Measurements from ENCODE around the gene VAV2. TPM values are rescaled to one million over a fixed set of nuclear protein-coding genes. Genes with fewer than 3 reads are reported as not detected.

Gene VAV2
- polyA plus RNA-seq, 2 of the 4 experiments (the other 2 are of a cell fraction): 9.8 to 21.4 TPM

DNA sequence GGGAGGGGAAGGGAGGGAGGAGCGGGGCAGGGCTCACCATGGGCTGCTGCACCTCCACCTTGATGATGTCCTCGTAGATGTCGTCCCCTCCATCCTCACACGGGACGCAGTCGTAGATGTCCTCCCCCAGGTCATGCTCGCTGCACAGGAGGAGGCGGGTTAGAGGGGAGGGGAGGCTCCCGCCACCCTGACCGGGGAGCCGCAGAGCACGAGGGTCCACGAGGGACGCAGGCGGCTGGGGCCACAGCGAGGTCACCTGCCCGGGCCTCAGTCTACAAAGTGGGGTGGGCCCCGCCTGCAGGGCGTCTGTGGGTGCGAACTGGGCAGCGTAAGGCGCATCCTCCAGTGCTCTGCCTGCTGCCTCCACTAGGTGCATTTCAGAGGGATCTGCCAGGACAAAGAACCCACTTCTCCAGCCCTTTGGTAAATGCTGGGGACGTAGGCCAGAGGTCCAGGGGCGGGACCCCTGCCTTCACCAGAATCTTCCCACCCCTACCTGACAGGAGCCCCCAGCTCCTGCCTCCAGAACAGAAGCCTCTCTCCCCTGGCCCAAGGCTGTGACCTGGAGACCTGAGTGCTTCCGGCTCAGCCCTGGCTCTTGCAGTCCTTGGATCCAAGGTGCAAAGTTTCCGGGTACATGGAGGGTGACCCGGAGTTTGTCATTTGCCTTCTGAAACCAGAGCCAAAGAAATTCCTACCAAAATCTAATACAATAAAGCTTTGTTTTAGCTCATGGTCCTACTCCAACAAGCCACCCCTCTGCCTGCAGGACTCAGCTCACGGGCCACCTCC is 179.9 kb downstream of the VAV2 start:
- Histone ChIP-seq H3K9me3 (no peaks in the 10 kb centered on the region), H3K4me2 (no peak overlapping the region), H3K4me1 (no peaks in the 10 kb centered on the region), H3K4me3 (no peak overlapping the region), H3K27ac (no peak overlapping the region)
- ChIA-PET CTCF (interaction anchor here (1.0 to 5.0 kb wide), 5 partner anchors 19 to 183 kb away, joined by 3 to 21 read pairs (median 4); no protein-coding TSS in a partner anchor), POLR2A (no interaction called here)
- 0 out of 6 replicates have a peak, but pooled peaks of 1 of the 2 experiments have one; percentile 25 for ATAC-seq
- 94% methylated on average over 13 of the region's 28 CpGs for WGBS (ENCODE audit: missing lambda C conversion rate)
- DNase-seq (ENCODE audit: low read depth in 1 of 2, low spot score in 1 of 2): no peak
- TF ChIP-seq ZSCAN20 (CRISPR knock-in tag; IDR thresholded peaks at IDR 0.05): no peak
- no peak for TF ChIP-seq JUNB (IDR thresholded peaks at IDR 0.05)
- no peak for TF ChIP-seq RAD21 (conservative IDR thresholded peaks at IDR 0.05 in 1 of 2, IDR thresholded peaks at IDR 0.05 in 1 of 2)
- no peak for TF ChIP-seq HOXB13 (CRISPR knock-in tag; IDR thresholded peaks at IDR 0.05; ENCODE audit: low read depth)
- no peak for TF ChIP-seq EHMT2 (IDR thresholded peaks at IDR 0.05; ENCODE audit: low read depth)
- no peak for TF ChIP-seq BHLHE40 (IDR thresholded peaks at IDR 0.05; ENCODE audit: low read depth, low read length)
- TF ChIP-seq GATA3 (IDR thresholded peaks at IDR 0.05; ENCODE audit: borderline replicate concordance): no peak
- TF ChIP-seq, protein P1, sequence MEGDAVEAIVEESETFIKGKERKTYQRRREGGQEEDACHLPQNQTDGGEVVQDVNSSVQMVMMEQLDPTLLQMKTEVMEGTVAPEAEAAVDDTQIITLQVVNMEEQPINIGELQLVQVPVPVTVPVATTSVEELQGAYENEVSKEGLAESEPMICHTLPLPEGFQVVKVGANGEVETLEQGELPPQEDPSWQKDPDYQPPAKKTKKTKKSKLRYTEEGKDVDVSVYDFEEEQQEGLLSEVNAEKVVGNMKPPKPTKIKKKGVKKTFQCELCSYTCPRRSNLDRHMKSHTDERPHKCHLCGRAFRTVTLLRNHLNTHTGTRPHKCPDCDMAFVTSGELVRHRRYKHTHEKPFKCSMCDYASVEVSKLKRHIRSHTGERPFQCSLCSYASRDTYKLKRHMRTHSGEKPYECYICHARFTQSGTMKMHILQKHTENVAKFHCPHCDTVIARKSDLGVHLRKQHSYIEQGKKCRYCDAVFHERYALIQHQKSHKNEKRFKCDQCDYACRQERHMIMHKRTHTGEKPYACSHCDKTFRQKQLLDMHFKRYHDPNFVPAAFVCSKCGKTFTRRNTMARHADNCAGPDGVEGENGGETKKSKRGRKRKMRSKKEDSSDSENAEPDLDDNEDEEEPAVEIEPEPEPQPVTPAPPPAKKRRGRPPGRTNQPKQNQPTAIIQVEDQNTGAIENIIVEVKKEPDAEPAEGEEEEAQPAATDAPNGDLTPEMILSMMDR (IDR thresholded peaks at IDR 0.05): no peak
- no peak for TF ChIP-seq HOXB5 (CRISPR knock-in tag; IDR thresholded peaks at IDR 0.05)
- TF ChIP-seq, protein P2, sequence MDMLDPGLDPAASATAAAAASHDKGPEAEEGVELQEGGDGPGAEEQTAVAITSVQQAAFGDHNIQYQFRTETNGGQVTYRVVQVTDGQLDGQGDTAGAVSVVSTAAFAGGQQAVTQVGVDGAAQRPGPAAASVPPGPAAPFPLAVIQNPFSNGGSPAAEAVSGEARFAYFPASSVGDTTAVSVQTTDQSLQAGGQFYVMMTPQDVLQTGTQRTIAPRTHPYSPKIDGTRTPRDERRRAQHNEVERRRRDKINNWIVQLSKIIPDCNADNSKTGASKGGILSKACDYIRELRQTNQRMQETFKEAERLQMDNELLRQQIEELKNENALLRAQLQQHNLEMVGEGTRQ (IDR thresholded peaks at IDR 0.05): no peak
- TF ChIP-seq FOSB (CRISPR knock-in tag; IDR thresholded peaks at IDR 0.05): no peak
- no peak for TF ChIP-seq ZC3H11A (IDR thresholded peaks at IDR 0.05)
- no peak for TF ChIP-seq HEYL (CRISPR knock-in tag; IDR thresholded peaks at IDR 0.05)
- TF ChIP-seq, protein P3, sequence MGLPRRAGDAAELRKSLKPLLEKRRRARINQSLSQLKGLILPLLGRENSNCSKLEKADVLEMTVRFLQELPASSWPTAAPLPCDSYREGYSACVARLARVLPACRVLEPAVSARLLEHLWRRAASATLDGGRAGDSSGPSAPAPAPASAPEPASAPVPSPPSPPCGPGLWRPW (IDR thresholded peaks at IDR 0.05): no peak
- FAIRE-seq: no peak

DNA sequence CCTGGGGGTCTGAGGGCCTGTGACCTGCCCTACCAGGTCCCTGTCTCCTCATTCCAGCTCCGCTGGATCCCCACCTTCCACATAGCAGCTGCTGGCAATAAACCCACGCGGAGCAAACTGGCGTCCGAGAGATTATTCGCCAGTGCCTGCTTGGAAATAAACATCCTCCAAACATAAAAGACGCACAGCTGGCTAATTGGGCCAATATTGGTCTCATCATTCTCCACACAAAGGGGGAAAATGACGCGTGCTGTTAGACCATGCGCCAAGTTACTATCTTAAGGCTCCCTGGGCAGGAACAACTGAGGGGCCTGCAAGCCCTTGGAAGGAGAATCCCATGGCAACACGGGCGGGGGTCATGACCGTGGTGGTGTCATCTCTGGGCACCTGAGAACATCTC is 180.7 kb downstream of the VAV2 start:
- no peaks in the 10 kb centered on the region for H3K4me1 ChIP-seq
- no peaks in the 10 kb centered on the region for H3K9me3 ChIP-seq
- DNase-seq (ENCODE audit: low read depth in 1 of 2, low spot score in 1 of 2): no peak
- 92% methylated on average over 13 of the region's 13 CpGs for WGBS (ENCODE audit: missing lambda C conversion rate)
- CTCF ChIA-PET: interaction anchor here (0.9 to 5.0 kb wide), 2 partner anchors 18 to 182 kb away, joined by 4 to 21 read pairs; no protein-coding TSS in a partner anchor
- no peak overlapping the region for H3K4me3 ChIP-seq
- ATAC-seq: no peak
- no peak overlapping the region for H3K4me2 ChIP-seq
- TF ChIP-seq FOXS1 (CRISPR knock-in tag; IDR thresholded peaks at IDR 0.05): no peak
- TF ChIP-seq, protein P4, sequence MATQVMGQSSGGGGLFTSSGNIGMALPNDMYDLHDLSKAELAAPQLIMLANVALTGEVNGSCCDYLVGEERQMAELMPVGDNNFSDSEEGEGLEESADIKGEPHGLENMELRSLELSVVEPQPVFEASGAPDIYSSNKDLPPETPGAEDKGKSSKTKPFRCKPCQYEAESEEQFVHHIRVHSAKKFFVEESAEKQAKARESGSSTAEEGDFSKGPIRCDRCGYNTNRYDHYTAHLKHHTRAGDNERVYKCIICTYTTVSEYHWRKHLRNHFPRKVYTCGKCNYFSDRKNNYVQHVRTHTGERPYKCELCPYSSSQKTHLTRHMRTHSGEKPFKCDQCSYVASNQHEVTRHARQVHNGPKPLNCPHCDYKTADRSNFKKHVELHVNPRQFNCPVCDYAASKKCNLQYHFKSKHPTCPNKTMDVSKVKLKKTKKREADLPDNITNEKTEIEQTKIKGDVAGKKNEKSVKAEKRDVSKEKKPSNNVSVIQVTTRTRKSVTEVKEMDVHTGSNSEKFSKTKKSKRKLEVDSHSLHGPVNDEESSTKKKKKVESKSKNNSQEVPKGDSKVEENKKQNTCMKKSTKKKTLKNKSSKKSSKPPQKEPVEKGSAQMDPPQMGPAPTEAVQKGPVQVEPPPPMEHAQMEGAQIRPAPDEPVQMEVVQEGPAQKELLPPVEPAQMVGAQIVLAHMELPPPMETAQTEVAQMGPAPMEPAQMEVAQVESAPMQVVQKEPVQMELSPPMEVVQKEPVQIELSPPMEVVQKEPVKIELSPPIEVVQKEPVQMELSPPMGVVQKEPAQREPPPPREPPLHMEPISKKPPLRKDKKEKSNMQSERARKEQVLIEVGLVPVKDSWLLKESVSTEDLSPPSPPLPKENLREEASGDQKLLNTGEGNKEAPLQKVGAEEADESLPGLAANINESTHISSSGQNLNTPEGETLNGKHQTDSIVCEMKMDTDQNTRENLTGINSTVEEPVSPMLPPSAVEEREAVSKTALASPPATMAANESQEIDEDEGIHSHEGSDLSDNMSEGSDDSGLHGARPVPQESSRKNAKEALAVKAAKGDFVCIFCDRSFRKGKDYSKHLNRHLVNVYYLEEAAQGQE (IDR thresholded peaks at IDR 0.05): no peak
- no peak for TF ChIP-seq GATA3 (IDR thresholded peaks at IDR 0.05; ENCODE audit: borderline replicate concordance)
- TF ChIP-seq HDAC2 (IDR thresholded peaks at IDR 0.05): no peak
- no peak for TF ChIP-seq ZSCAN20 (CRISPR knock-in tag; IDR thresholded peaks at IDR 0.05)
- TF ChIP-seq TFCP2L1 (CRISPR knock-in tag; IDR thresholded peaks at IDR 0.05): no peak
- TF ChIP-seq, protein P2 (IDR thresholded peaks at IDR 0.05): no peak
- no peak for TF ChIP-seq HEYL (CRISPR knock-in tag; IDR thresholded peaks at IDR 0.05)
- TF ChIP-seq NR3C1 (IDR thresholded peaks at IDR 0.05): no peak
- no peak for TF ChIP-seq HOXB5 (CRISPR knock-in tag; IDR thresholded peaks at IDR 0.05)
- TF ChIP-seq SREBF2 (IDR thresholded peaks at IDR 0.05): no peak
- no peak for TF ChIP-seq JUNB (IDR thresholded peaks at IDR 0.05)
- TF ChIP-seq ZC3H11A (IDR thresholded peaks at IDR 0.05): no peak
- no peak for TF ChIP-seq MAZ (IDR thresholded peaks at IDR 0.05; ENCODE audit: borderline replicate concordance, low read depth, low read length)
- TF ChIP-seq ESRRA (IDR thresholded peaks at IDR 0.05; ENCODE audit: borderline replicate concordance, low read length): no peak
- POLR2A ChIA-PET: no interaction called here
- no peak overlapping the region for H3K27ac ChIP-seq
- no peak for FAIRE-seq

Data from A549 (cell line).